Neural cell (in vitro differentiated cells): ENCODE results near the gene STYK1. TPM values are rescaled to one million over a fixed set of nuclear protein-coding genes. Genes with fewer than 3 reads are reported as not detected.

Source experiments
- H2AFZ ChIP-seq: fragments of 200-600, 300-800 bp; sonication (generic), shearing (Covaris generic); 2 replicates; pipeline ENCODE4 v1.6.0; 2014; ENCODE audit warnings: low read depth, mild to moderate bottlenecking, antibody characterized with exemption, low read length, moderate library complexity
- H3F3A ChIP-seq: fragments of 200-600 bp; shearing (Covaris generic); 2 replicates; pipeline ENCODE4 v1.6.1; 2016; ENCODE audit warnings: mild to moderate bottlenecking, moderate library complexity, mixed read lengths, antibody characterized with exemption, low read length; ENCODE audit not compliant: insufficient read depth, poor library complexity, severe bottlenecking
- H3K27ac ChIP-seq: fragments of 200-600, 300-800 bp; sonication (generic), shearing (Covaris generic); 2 replicates; pipeline ENCODE4 v1.5.1; 2014; ENCODE audit warnings: mild to moderate bottlenecking, low read length, moderate library complexity
- H3K27me3 ChIP-seq: fragments of 300-800, 200-600 bp; sonication (generic), shearing (Covaris generic); 2 replicates; pipeline ENCODE4 v1.6.0; 2014; ENCODE audit warnings: mild to moderate bottlenecking, low read depth, low read length, moderate library complexity; ENCODE audit not compliant: insufficient read depth
- H3K36me3 ChIP-seq: fragments of 300-800, 200-600 bp; sonication (generic), shearing (Covaris generic); 2 replicates; pipeline ENCODE4 v1.5.1; 2014; ENCODE audit warnings: mild to moderate bottlenecking, antibody characterized with exemption, low read length, moderate library complexity; ENCODE audit not compliant: insufficient read depth
- H3K4me2 ChIP-seq: fragments of 300-800, 200-600 bp; sonication (generic), shearing (Covaris generic); 2 replicates; pipeline ENCODE4 v1.6.0; 2014; ENCODE audit warnings: mild to moderate bottlenecking, low read length
- H3K4me3 ChIP-seq: fragments of 300-800, 200-600 bp; sonication (generic), shearing (Covaris generic); 2 replicates; pipeline ENCODE4 v1.5.1; 2014; ENCODE audit warnings: mild to moderate bottlenecking, low read length, moderate library complexity
- H3K79me2 ChIP-seq: fragments of 200-600 bp; shearing (Covaris generic); replicated peaks from 2 replicates; pipeline ENCODE4 v1.6.0; 2014; ENCODE audit warnings: mild to moderate bottlenecking, low read length, moderate library complexity; ENCODE audit not compliant: insufficient read depth
- H3K9ac ChIP-seq: fragments of 300-800, 200-600 bp; sonication (generic), shearing (Covaris generic); 2 replicates; pipeline ENCODE4 v1.6.1; 2016; ENCODE audit warnings: mild to moderate bottlenecking, low read length, mixed read lengths
- H3K9me2 ChIP-seq: fragments of 200-600 bp; shearing (Covaris generic); 2 replicates; pipeline ENCODE4 v1.6.1; 2016; ENCODE audit warnings: mild to moderate bottlenecking, low read length, mixed read lengths; ENCODE audit not compliant: insufficient read depth
- H3K9me3 ChIP-seq: fragments of 200-600, 300-800 bp; sonication (generic), shearing (Covaris generic); 2 replicates; pipeline ENCODE4 v1.6.1; 2016; ENCODE audit warnings: mild to moderate bottlenecking, mixed run types, low read length, moderate library complexity, mixed read lengths
- H4K20me1 ChIP-seq: fragments of 200-600 bp; shearing (Covaris generic); 2 replicates; pipeline ENCODE4 v1.6.1; 2016; ENCODE audit warnings: mild to moderate bottlenecking, mixed run types; ENCODE audit not compliant: insufficient read depth
- CTCF ChIP-seq: fragments of 450-650 bp; IDR thresholded peaks from 2 replicates; pipeline ENCODE4 v1.5.1; 2014; ENCODE audit warnings: antibody characterized with exemption, mild to moderate bottlenecking, moderate library complexity; ENCODE audit not compliant: poor library complexity, severe bottlenecking
- EP300 ChIP-seq: fragments of 450-650 bp; conservative IDR thresholded peaks from 2 replicates; pipeline ENCODE4 v1.6.1; 2014; ENCODE audit warnings: antibody characterized with exemption, mild to moderate bottlenecking, moderate library complexity; ENCODE audit not compliant: poor library complexity, severe bottlenecking
- EZH2 ChIP-seq: fragments of 200-600, 300-800 bp; shearing (Covaris generic), sonication (generic); IDR thresholded peaks from 2 replicates; pipeline ENCODE4 v1.6.1; 2014; ENCODE audit warnings: antibody characterized with exemption, low read length, borderline replicate concordance, mild to moderate bottlenecking; ENCODE audit not compliant: insufficient read depth, poor library complexity, severe bottlenecking
- MXI1 ChIP-seq: fragments of 450-650 bp; conservative IDR thresholded peaks from 2 replicates; pipeline ENCODE4 v1.6.1; 2014; ENCODE audit warnings: antibody characterized with exemption, mild to moderate bottlenecking; ENCODE audit not compliant: poor library complexity, severe bottlenecking
- POLR2AphosphoS5 ChIP-seq: IDR thresholded peaks from 2 replicates; pipeline ENCODE4 v1.6.1; 2012
- RAD21 ChIP-seq: fragments of 450-650 bp; conservative IDR thresholded peaks from 2 replicates; pipeline ENCODE4 v1.6.1; 2014; ENCODE audit warnings: antibody characterized with exemption, mild to moderate bottlenecking, moderate library complexity
- REST ChIP-seq: IDR thresholded peaks from 2 replicates; pipeline ENCODE4 v1.6.1; 2012; ENCODE audit warnings: borderline replicate concordance
- SMC3 ChIP-seq: fragments of 450-650 bp; conservative IDR thresholded peaks from 2 replicates; pipeline ENCODE4 v1.6.1; 2014; ENCODE audit warnings: antibody characterized with exemption, mild to moderate bottlenecking, moderate library complexity; ENCODE audit not compliant: poor library complexity
- TAF1 ChIP-seq: IDR thresholded peaks from 2 replicates; pipeline ENCODE4 v1.6.1; 2012; ENCODE audit warnings: low read depth
- polyA plus RNA-seq: library from polyadenylated mRNA; depleted of rRNA; stranded (reverse); fragments of >200 nt; gene quantifications from 2 replicates; pipeline ENCODE4 v1.2.3, GENCODE V29; 2014

STYK1 gene
- polyA plus RNA-seq, 1 donor from 2014 or later = 0.24 TPM

- Histone ChIP-seq H3K79me2 (no peaks in the 10 kb centered on the region), H3K36me3 (no peaks in the 10 kb centered on the region), H3K9ac (no peak overlapping the region), H3K4me3 (no peak overlapping the region), H3K27ac (no peak overlapping the region), H3F3A (no peaks in the 10 kb centered on the region), H3K9me2 (no peaks in the 10 kb centered on the region), H4K20me1 (no peaks in the 10 kb centered on the region), H3K27me3 (peaks cover 9% of the 10 kb centered on the region), H2AFZ (no peak overlapping the region), H3K9me3 (no peaks in the 10 kb centered on the region), H3K4me2 (no peak overlapping the region)
- TF ChIP-seq EP300 (no peak), MXI1 (no peak), TAF1 (no peak), POLR2AphosphoS5 (no peak), CTCF (no peak), RAD21 (no peak), EZH2 (no peak), REST (no peak), SMC3 (no peak)
Observed at GRCh38 chr12:10669533-10669932, 4.3 kb downstream of the STYK1 start.

GRCh38 chr12:10668526-10668925 lies 5.3 kb downstream of the STYK1 start:
- H3K4me2 ChIP-seq = no peak overlapping the region
- H3K9me3 ChIP-seq = no peaks in the 10 kb centered on the region
- TF ChIP-seq REST = no peak
- TF ChIP-seq SMC3 = no peak
- TF ChIP-seq CTCF = no peak
- TF ChIP-seq MXI1 = no peak
- TF ChIP-seq TAF1 = no peak
- no peak for TF ChIP-seq EP300
- no peaks in the 10 kb centered on the region for H3K9me2 ChIP-seq
- no peaks in the 10 kb centered on the region for H3F3A ChIP-seq
- H3K4me3 ChIP-seq = no peak overlapping the region
- H4K20me1 ChIP-seq = no peaks in the 10 kb centered on the region
- no peak overlapping the region for H3K27ac ChIP-seq
- H2AFZ ChIP-seq = no peak overlapping the region
- H3K9ac ChIP-seq = no peak overlapping the region
- peaks cover 3% of the 10 kb centered on the region for H3K27me3 ChIP-seq
- H3K36me3 ChIP-seq = no peaks in the 10 kb centered on the region
- H3K79me2 ChIP-seq = no peaks in the 10 kb centered on the region
